Ascending aorta (tissue), 2 donors: Measurements from ENCODE around the gene DNAJA2. TPM values are rescaled to one million over a fixed set of nuclear protein-coding genes. Genes with fewer than 3 reads are reported as not detected.

Source experiments
- DNase-seq, 2 donors: peaks; one replicate each; pipeline ENCODE4 v3.0.0-alpha.2; 2019; ENCODE audit warnings: low spot score in 2 of 2
- H3K27ac ChIP-seq, 2 donors: fragments of 200-600 bp; sonication (generic); one replicate each; pipeline ENCODE4 v1.5.1; 2016 to 2017; ENCODE audit warnings: mild to moderate bottlenecking in 1 of 2
- H3K27me3 ChIP-seq: fragments of 200-600 bp; sonication (generic); one replicate; pipeline ENCODE4 v1.5.1; 2017
- H3K36me3 ChIP-seq, 2 donors: fragments of 200-600 bp; sonication (generic); one replicate each; pipeline ENCODE4 v1.5.1; 2016
- H3K4me1 ChIP-seq, 2 donors: fragments of 200-600 bp; sonication (generic); one replicate each; pipeline ENCODE4 v1.5.1; 2016 to 2017; ENCODE audit warnings: mild to moderate bottlenecking in 1 of 2
- H3K4me3 ChIP-seq, 2 donors: fragments of 200-600 bp; sonication (generic); one replicate each; pipeline ENCODE4 v1.5.1; 2016 to 2017; ENCODE audit warnings: mild to moderate bottlenecking in 1 of 2
- H3K9me3 ChIP-seq, 2 donors: fragments of 200-600 bp; sonication (generic); one replicate each; pipeline ENCODE4 v1.5.1; 2016
- intact Hi-C: fragments of 100-400 bp; cut with DNase I; formaldehyde crosslinking; loops from one replicate; pipeline ENCODE4 v1.15.1; 2023
- total RNA-seq: library from RNA; depleted of rRNA; stranded (reverse); fragments of >200 nt; gene quantifications from one replicate; pipeline ENCODE4 v1.1.0, GENCODE V29; 2016
- TF ChIP-seq, protein P1 (sequence below), 3 experiments: fragments of 200-600 bp in 2 of 3; fragments of 450-650 bp in 1 of 3; sonication (generic) in 2 of 3; IDR thresholded peaks; one replicate each; pipeline ENCODE4 v1.5.1; 2016 to 2019; ENCODE audit warnings: antibody characterized with exemption in 3 of 3, mild to moderate bottlenecking in 1 of 3, moderate library complexity in 1 of 3

DNAJA2 gene
- total RNA-seq, 1 donor from 2014 or later = 15.8 TPM

GRCh38 chr16:46986438-46986837 is 13.0 kb upstream of the DNAJA2 start:
- no peaks in the 10 kb centered on the region for H3K27me3 ChIP-seq
- no peak overlapping the region for H3K4me3 ChIP-seq
- no peak overlapping the region for H3K27ac ChIP-seq
- no peaks in the 10 kb centered on the region for H3K4me1 ChIP-seq
- H3K9me3 ChIP-seq = no peaks in the 10 kb centered on the region
- TF ChIP-seq, protein P1, sequence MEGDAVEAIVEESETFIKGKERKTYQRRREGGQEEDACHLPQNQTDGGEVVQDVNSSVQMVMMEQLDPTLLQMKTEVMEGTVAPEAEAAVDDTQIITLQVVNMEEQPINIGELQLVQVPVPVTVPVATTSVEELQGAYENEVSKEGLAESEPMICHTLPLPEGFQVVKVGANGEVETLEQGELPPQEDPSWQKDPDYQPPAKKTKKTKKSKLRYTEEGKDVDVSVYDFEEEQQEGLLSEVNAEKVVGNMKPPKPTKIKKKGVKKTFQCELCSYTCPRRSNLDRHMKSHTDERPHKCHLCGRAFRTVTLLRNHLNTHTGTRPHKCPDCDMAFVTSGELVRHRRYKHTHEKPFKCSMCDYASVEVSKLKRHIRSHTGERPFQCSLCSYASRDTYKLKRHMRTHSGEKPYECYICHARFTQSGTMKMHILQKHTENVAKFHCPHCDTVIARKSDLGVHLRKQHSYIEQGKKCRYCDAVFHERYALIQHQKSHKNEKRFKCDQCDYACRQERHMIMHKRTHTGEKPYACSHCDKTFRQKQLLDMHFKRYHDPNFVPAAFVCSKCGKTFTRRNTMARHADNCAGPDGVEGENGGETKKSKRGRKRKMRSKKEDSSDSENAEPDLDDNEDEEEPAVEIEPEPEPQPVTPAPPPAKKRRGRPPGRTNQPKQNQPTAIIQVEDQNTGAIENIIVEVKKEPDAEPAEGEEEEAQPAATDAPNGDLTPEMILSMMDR (IDR thresholded peaks at IDR 0.05) = no peak
- H3K36me3 ChIP-seq = no peaks in the 10 kb centered on the region
- DNase-seq = no peak
- intact Hi-C loops = no loop called here

- no peaks in the 10 kb centered on the region for H3K27me3 ChIP-seq
- no peaks in the 10 kb centered on the region for H3K4me1 ChIP-seq
- no peaks in the 10 kb centered on the region for H3K36me3 ChIP-seq
- DNase-seq = no peak
- TF ChIP-seq, protein P1 (IDR thresholded peaks at IDR 0.05) = no peak
- no peak overlapping the region for H3K27ac ChIP-seq
- no peaks in the 10 kb centered on the region for H3K9me3 ChIP-seq
- H3K4me3 ChIP-seq = no peak overlapping the region
- intact Hi-C loops = no loop called here
These were observed 8.9 kb upstream of the DNAJA2 start for GRCh38 chr16:46982335-46982734.

DNA sequence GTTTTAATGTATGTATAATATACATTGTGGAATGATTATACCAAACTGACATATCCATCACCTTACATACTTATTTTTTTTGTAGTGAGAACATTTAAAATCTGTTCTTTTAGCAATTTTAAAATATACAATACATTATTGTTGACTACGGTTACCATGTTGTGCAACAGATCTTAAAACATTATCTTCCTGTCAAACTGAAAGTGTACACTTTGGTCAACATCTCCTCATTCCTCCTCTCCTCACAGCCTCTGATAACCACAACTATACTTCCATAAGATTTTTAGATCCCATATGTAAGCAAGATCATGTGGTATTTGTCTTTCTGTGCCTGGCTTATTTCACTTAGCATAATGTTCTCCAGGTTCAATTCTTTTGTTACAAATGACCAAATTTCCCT is 7.5 kb upstream of the DNAJA2 start:
- H3K27ac ChIP-seq = no peak overlapping the region
- H3K27me3 ChIP-seq = no peaks in the 10 kb centered on the region
- H3K4me1 ChIP-seq = no peaks in the 10 kb centered on the region
- no peak overlapping the region for H3K4me3 ChIP-seq
- intact Hi-C loops = no loop called here
- no peaks in the 10 kb centered on the region for H3K9me3 ChIP-seq
- TF ChIP-seq, protein P1 (IDR thresholded peaks at IDR 0.05) = no peak
- DNase-seq = no peak
- no peaks in the 10 kb centered on the region for H3K36me3 ChIP-seq

DNA sequence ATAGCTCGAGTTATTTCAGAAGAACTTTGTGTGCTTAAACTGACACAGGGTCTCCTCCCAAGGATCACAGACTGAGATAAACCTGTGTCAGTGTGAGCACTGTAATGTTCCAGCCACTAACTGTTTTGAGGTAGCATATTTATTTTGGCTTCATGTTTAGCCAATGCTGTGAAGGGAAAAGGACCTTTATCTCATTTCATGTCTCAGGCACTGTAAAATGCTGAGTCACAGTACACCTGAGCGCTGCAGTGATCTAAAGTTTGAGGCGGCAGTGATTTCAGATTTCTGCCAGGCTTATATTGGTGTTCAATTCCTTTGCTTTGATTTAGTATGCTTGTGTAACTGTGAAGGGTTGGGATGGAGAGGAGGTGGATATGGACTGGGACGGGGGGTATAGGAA is 3.1 kb upstream of the DNAJA2 start:
- intact Hi-C loops = loop anchor here (10.0 kb wide), 1 partner anchor 1648 kb away; no protein-coding TSS in a partner anchor
- TF ChIP-seq, protein P1 (IDR thresholded peaks at IDR 0.05) = no peak
- Histone ChIP-seq H3K4me1 (peaks cover 10 to 15% of the 10 kb centered on the region in 2 donors), H3K27me3 (no peaks in the 10 kb centered on the region), H3K36me3 (no peaks in the 10 kb centered on the region), H3K27ac (no peak overlapping the region), H3K4me3 (no peak overlapping the region), H3K9me3 (no peaks in the 10 kb centered on the region)
- no peak for DNase-seq

GRCh38 chr16:46975908-46976470 is 2.5 kb upstream of the DNAJA2 start:
- TF ChIP-seq, protein P1 (IDR thresholded peaks at IDR 0.05) = no peak
- Histone ChIP-seq H3K27ac (no peak overlapping the region), H3K27me3 (no peaks in the 10 kb centered on the region), H3K4me3 (no peak overlapping the region), H3K9me3 (no peaks in the 10 kb centered on the region), H3K4me1 (peaks cover 10 to 15% of the 10 kb centered on the region in 2 donors), H3K36me3 (no peaks in the 10 kb centered on the region)
- intact Hi-C loops = loop anchor here (10.0 kb wide), 1 partner anchor 1649 kb away; no protein-coding TSS in a partner anchor
- no peak for DNase-seq
